Peyer's patch (tissue), 4 donors: ENCODE results near the gene PMPCA. TPM values are rescaled to one million over a fixed set of nuclear protein-coding genes. Genes with fewer than 3 reads are reported as not detected.

Source experiments
- DNase-seq, 3 donors: peaks; one replicate each; pipeline ENCODE4 v3.0.0-alpha.2; 2017 to 2019
- H3K27ac ChIP-seq, 4 donors: fragments of 200-600 bp; sonication (generic); one replicate each; pipeline ENCODE4 v1.5.1; 2016 to 2019
- H3K27me3 ChIP-seq, 2 donors: fragments of 200-600 bp; sonication (generic); one replicate each; pipeline ENCODE4 v1.5.1; 2019
- H3K36me3 ChIP-seq, 3 donors: fragments of 200-600 bp; sonication (generic); one replicate each; pipeline ENCODE4 v1.5.1; 2016 to 2019
- H3K4me1 ChIP-seq, 4 donors: fragments of 200-600 bp; sonication (generic); one replicate each; pipeline ENCODE4 v1.5.1; 2016 to 2019
- H3K4me3 ChIP-seq, 4 donors: fragments of 200-600 bp; sonication (generic); 1 replicate in 3 of 4; 2 replicates in 1 of 4; pipeline ENCODE4 v1.5.1; 2016 to 2019; ENCODE audit warnings: mild to moderate bottlenecking in 1 of 4
- H3K9me3 ChIP-seq, 4 donors: fragments of 200-600 bp; sonication (generic); one replicate each; pipeline ENCODE4 v1.5.1; 2016 to 2019; ENCODE audit warnings: mild to moderate bottlenecking in 1 of 4
- POLR2A ChIP-seq, 2 donors: fragments of 450-650 bp; IDR thresholded peaks; one replicate each; pipeline ENCODE4 v1.5.1; 2017; ENCODE audit warnings: antibody characterized with exemption in 2 of 2, mild to moderate bottlenecking in 2 of 2, moderate library complexity in 2 of 2
- total RNA-seq, 4 donors: library from RNA; depleted of rRNA; stranded (reverse); fragments of >200 nt; gene quantifications; one replicate each; pipeline ENCODE4 v1.1.0, GENCODE V29; 2016
- TF ChIP-seq, protein P1 (sequence below), 6 experiments: fragments of 450-650 bp in 4 of 6; fragments of 200-600 bp in 2 of 6; sonication (generic) in 1 of 6; IDR thresholded peaks; one replicate each; pipeline ENCODE4 v1.5.1; 2017 to 2019; ENCODE audit warnings: antibody characterized with exemption in 6 of 6, mild to moderate bottlenecking in 3 of 6, moderate library complexity in 1 of 6

Gene PMPCA
- total RNA-seq, 4 donors from 2014 or later, result 32.8 to 73.4 (median 47.3) TPM

DNA sequence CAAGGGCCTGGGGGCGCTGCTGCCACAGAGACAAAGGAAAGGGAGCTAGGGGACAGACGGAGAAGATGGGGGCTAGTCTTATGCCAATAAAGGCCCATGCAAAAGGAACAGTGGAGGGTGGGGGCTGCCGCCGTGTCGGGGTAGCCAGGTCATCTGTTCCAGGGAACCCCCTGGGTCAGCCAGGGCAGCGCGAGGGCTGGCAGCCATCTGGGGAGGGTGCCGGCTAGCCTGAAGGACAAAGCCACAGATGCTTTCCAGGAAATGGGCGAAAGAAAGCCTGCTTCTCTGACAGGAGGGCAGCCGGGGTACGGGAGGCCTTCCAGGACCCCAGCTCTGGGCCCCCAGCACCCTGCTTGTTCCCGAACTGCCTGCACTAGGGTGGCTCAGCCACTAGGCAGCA, 35.4 kb upstream of the PMPCA start:
- no peaks in the 10 kb centered on the region for H3K9me3 ChIP-seq
- peaks cover 0 to 11% (median 4%) of the 10 kb centered on the region in 4 donors for H3K4me1 ChIP-seq
- H3K27me3 ChIP-seq, result no peaks in the 10 kb centered on the region
- no peak for DNase-seq
- TF ChIP-seq, protein P1, sequence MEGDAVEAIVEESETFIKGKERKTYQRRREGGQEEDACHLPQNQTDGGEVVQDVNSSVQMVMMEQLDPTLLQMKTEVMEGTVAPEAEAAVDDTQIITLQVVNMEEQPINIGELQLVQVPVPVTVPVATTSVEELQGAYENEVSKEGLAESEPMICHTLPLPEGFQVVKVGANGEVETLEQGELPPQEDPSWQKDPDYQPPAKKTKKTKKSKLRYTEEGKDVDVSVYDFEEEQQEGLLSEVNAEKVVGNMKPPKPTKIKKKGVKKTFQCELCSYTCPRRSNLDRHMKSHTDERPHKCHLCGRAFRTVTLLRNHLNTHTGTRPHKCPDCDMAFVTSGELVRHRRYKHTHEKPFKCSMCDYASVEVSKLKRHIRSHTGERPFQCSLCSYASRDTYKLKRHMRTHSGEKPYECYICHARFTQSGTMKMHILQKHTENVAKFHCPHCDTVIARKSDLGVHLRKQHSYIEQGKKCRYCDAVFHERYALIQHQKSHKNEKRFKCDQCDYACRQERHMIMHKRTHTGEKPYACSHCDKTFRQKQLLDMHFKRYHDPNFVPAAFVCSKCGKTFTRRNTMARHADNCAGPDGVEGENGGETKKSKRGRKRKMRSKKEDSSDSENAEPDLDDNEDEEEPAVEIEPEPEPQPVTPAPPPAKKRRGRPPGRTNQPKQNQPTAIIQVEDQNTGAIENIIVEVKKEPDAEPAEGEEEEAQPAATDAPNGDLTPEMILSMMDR (IDR thresholded peaks at IDR 0.05), result no peak
- TF ChIP-seq POLR2A (IDR thresholded peaks at IDR 0.05), result no peak
- no peak overlapping the region for H3K27ac ChIP-seq
- no peak overlapping the region for H3K4me3 ChIP-seq
- peaks cover 0 to 22% (median 0%) of the 10 kb centered on the region in 3 donors for H3K36me3 ChIP-seq

DNA sequence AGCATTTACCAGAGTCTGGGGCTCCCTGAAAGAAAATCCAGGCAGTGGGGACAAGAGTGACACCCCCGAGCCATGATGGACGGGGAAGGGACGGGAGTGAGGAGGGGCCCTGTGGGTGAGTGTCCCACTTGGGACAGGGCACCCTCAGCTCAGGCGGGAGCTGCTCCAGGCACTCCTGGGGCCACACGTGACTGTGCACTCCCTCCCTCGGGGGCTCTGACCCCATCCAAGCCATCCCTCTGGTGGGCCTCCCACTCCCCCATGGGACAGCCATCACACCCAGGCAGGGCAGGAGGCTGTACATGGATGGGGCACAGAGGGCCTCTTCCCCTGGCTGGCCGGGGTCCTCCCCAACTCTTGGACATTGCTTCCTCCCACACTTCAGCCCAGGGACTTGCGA, 34.0 kb upstream of the PMPCA start:
- H3K4me1 ChIP-seq, result peaks cover 0 to 11% (median 4%) of the 10 kb centered on the region in 4 donors
- no peak for TF ChIP-seq POLR2A (IDR thresholded peaks at IDR 0.05)
- TF ChIP-seq, protein P1 (IDR thresholded peaks at IDR 0.05), result no peak
- H3K36me3 ChIP-seq, result peaks cover 0 to 36% (median 0%) of the 10 kb centered on the region in 3 donors
- H3K4me3 ChIP-seq, result no peak overlapping the region
- no peaks in the 10 kb centered on the region for H3K27me3 ChIP-seq
- no peak overlapping the region for H3K27ac ChIP-seq
- no peak for DNase-seq
- H3K9me3 ChIP-seq, result no peaks in the 10 kb centered on the region

- H3K27me3 ChIP-seq, result no peaks in the 10 kb centered on the region
- no peak for DNase-seq
- no peaks in the 10 kb centered on the region for H3K9me3 ChIP-seq
- no peak overlapping the region for H3K4me3 ChIP-seq
- no peak overlapping the region for H3K27ac ChIP-seq
- TF ChIP-seq POLR2A (IDR thresholded peaks at IDR 0.05), result no peak
- TF ChIP-seq, protein P1 (IDR thresholded peaks at IDR 0.05), result no peak
- H3K4me1 ChIP-seq, result peaks cover 0 to 4% (median 2%) of the 10 kb centered on the region in 4 donors
- H3K36me3 ChIP-seq, result peaks cover 0 to 46% (median 0%) of the 10 kb centered on the region in 3 donors
These were observed 32.9 kb upstream of the PMPCA start for GRCh38 chr9:136377341-136378169.

DNA sequence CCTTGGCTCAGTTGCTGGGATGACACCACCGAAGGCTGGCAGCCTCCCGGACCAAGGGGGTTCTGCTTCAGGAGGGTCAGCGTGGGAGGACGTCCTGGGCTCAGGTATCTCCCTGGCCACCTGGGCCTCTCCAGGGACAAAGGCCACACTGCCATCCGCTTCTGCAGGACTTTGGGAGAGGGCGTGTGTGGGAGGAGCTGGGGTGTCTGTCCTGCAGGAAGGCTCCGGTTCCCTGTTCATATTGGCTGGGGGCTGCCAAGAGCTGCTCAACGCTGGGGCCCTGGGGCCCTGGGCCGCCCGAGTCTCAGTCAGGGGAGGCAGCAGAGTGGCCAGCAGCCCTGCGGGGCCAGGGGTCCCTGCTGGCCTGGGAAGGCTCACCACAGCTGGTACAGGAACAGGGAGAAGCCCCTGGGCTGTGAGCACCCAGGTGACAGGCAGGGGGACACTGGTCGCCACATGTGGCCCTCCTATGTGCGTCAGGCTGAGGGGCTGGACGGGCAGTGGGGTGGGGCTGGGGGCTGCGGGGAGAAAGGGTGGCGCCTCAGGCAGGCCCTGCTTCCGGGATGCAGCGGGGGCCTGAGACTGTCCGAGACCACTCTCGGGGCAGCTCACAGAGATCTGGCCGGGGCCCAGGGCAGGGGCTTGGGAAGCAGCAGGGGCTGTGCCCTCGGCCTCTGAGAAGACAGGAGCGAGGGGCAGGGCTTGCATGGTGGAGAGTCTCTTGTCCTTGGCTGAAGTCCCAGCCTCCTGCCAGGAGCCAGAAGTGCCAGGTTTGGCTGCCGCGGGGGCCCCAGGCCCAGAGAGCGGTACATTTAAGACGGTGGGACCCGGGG, 32.1 kb upstream of the PMPCA start:
- Histone ChIP-seq H3K36me3 (peaks cover 0 to 53% (median 0%) of the 10 kb centered on the region in 3 donors), H3K27ac (no peak overlapping the region)
- DNase-seq, result no peak

GRCh38 chr9:136379003-136379287, 31.5 kb upstream of the PMPCA start:
- Histone ChIP-seq H3K36me3 (peaks cover 0 to 59% (median 0%) of the 10 kb centered on the region in 3 donors), H3K4me1 (no peaks in the 10 kb centered on the region), H3K27me3 (no peaks in the 10 kb centered on the region), H3K27ac (no peak overlapping the region), H3K4me3 (no peak overlapping the region), H3K9me3 (no peaks in the 10 kb centered on the region)
- TF ChIP-seq POLR2A (IDR thresholded peaks at IDR 0.05), result no peak
- TF ChIP-seq, protein P1 (IDR thresholded peaks at IDR 0.05), result no peak
- DNase-seq, result no peak

More for the DNA sequence above, 32.1 kb upstream of the PMPCA start:
- H3K9me3 ChIP-seq, result no peaks in the 10 kb centered on the region
- no peaks in the 10 kb centered on the region for H3K4me1 ChIP-seq
- no peaks in the 10 kb centered on the region for H3K27me3 ChIP-seq
- no peak overlapping the region for H3K4me3 ChIP-seq
- TF ChIP-seq, protein P1 (IDR thresholded peaks at IDR 0.05), result no peak
- no peak for TF ChIP-seq POLR2A (IDR thresholded peaks at IDR 0.05)
